Lower lobe of right lung (tissue), 2 donors: ENCODE measurements around the gene ARID3A. TPM values are rescaled to one million over a fixed set of nuclear protein-coding genes. Genes with fewer than 3 reads are reported as not detected.

ENCODE experiments used
- ATAC-seq, 2 donors: fragments of 200-7000 bp; cut with Tn5 transposase; one replicate each; pipeline ENCODE4 v1.9.1; 2020 to 2022; ENCODE audit warnings: mild to moderate bottlenecking in 2 of 2, moderate library complexity in 2 of 2
- DNase-seq: peaks from one replicate; pipeline ENCODE4 v3.0.0-alpha.2; 2020
- H3K27ac ChIP-seq: fragments of 200-600 bp; one replicate; pipeline ENCODE4 v1.8.0; 2022
- H3K27me3 ChIP-seq: fragments of 200-600 bp; one replicate; pipeline ENCODE4 v1.8.0; 2022; ENCODE audit warnings: low read depth
- H3K36me3 ChIP-seq: fragments of 200-600 bp; one replicate; pipeline ENCODE4 v1.8.0; 2022; ENCODE audit warnings: mild to moderate bottlenecking
- H3K4me1 ChIP-seq: fragments of 200-600 bp; one replicate; pipeline ENCODE4 v1.8.0; 2022
- H3K4me3 ChIP-seq: fragments of 200-600 bp; one replicate; pipeline ENCODE4 v1.8.0; 2022; ENCODE audit warnings: mild to moderate bottlenecking
- H3K9me3 ChIP-seq: fragments of 200-600 bp; one replicate; pipeline ENCODE4 v1.8.0; 2022
- intact Hi-C: fragments of 100-400 bp; cut with DNase I; formaldehyde crosslinking; loops from one replicate; pipeline ENCODE4 v1.11.0; 2022
- total RNA-seq: library from RNA; stranded (reverse); fragmentation: NEBNext Ultra II Directional; extraction: Animal tissue kit (Norgen Biotek cat#: 25700); gene quantifications from one replicate; pipeline ENCODE4 v1.2.1, GENCODE V29; 2021
- TF ChIP-seq, protein P1 (sequence below): fragments of 200-600 bp; IDR thresholded peaks from one replicate; pipeline ENCODE4 v1.8.0; 2022; ENCODE audit warnings: antibody characterized with exemption, mild to moderate bottlenecking
- donor health status: DM: no; HTN: yes; CAD: no; lungs with severe emphysema.

ARID3A gene
- total RNA-seq, 1 donor from 2014 or later = 16.9 TPM

DNA sequence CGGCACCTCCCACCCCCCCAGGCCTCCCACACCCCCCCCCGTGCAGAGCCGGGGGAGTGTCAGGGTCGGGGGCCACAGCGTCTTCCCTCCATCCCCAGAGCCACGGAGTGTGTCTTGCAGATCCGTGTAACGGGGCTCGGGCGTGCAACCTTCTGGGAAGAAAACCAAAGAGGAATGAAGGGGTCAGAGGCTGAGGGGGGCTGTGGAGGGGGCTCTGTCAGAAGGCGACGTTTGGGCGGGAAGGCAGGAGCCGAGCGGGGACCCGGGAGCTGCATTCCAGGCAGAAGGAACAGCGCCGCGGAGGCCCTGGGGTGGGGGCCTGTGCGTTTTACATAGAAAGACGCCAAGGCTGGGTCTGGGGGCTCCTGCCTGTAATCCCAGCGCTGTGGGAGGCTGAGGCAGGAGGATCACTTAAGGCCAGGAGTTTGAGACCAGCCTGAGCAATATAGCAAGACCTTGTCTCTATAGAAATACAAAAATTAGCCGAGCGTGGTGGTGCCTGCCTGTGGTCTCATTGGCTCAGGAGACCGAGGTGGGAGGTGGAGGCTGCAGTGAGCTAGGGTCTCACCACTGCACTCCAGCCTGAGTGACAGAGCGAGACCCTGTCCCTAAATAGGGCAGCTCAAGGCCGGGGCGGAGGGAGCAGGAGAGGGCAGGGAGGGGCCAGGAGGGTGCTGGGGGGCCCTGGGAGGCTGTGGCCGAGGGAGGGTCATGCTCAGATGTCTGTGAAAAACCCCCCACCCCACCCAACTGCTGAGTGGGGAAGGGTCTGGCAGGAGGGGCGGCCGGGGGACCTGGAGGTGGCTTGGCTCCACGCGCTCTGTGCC lies 27.8 kb downstream of the ARID3A start:
- ATAC-seq (no peak), DNase-seq (no peak)
- Histone ChIP-seq H3K27me3 (no peaks in the 10 kb centered on the region), H3K36me3 (no peaks in the 10 kb centered on the region), H3K4me1 (peaks cover 25% of the 10 kb centered on the region), H3K9me3 (no peaks in the 10 kb centered on the region), H3K27ac (peak overlapping the region; percentile 15), H3K4me3 (peak overlapping the region; percentile 20)
- TF ChIP-seq, protein P1, sequence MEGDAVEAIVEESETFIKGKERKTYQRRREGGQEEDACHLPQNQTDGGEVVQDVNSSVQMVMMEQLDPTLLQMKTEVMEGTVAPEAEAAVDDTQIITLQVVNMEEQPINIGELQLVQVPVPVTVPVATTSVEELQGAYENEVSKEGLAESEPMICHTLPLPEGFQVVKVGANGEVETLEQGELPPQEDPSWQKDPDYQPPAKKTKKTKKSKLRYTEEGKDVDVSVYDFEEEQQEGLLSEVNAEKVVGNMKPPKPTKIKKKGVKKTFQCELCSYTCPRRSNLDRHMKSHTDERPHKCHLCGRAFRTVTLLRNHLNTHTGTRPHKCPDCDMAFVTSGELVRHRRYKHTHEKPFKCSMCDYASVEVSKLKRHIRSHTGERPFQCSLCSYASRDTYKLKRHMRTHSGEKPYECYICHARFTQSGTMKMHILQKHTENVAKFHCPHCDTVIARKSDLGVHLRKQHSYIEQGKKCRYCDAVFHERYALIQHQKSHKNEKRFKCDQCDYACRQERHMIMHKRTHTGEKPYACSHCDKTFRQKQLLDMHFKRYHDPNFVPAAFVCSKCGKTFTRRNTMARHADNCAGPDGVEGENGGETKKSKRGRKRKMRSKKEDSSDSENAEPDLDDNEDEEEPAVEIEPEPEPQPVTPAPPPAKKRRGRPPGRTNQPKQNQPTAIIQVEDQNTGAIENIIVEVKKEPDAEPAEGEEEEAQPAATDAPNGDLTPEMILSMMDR = no peak
- intact Hi-C loops = no loop called here

DNA sequence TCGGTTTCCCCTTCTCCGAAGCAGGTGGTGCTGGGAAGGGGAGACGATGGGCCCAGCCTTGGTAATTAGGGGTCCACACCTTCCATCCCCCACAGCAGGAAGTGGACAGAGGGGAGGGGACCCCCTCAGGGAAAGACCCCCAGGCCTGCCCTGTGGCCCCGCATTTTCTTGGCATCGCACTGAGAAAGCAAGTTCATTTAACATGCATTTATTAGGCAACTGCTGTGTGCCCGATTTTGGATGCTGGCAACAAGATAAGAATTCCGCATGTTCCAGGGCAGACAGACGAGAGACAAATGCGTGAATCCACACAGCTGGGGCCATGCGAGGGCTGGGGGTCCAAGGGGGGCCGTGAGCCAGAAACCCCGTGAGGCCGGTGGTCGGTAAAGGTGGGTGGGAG lies 28.4 kb downstream of the ARID3A start:
- Histone ChIP-seq H3K4me3 (no peak overlapping the region), H3K9me3 (no peaks in the 10 kb centered on the region), H3K27ac (no peak overlapping the region), H3K36me3 (no peaks in the 10 kb centered on the region), H3K27me3 (no peaks in the 10 kb centered on the region), H3K4me1 (peaks cover 25% of the 10 kb centered on the region)
- ATAC-seq (no peak), DNase-seq (no peak)
- intact Hi-C loops = no loop called here
- TF ChIP-seq, protein P1 = no peak

DNA sequence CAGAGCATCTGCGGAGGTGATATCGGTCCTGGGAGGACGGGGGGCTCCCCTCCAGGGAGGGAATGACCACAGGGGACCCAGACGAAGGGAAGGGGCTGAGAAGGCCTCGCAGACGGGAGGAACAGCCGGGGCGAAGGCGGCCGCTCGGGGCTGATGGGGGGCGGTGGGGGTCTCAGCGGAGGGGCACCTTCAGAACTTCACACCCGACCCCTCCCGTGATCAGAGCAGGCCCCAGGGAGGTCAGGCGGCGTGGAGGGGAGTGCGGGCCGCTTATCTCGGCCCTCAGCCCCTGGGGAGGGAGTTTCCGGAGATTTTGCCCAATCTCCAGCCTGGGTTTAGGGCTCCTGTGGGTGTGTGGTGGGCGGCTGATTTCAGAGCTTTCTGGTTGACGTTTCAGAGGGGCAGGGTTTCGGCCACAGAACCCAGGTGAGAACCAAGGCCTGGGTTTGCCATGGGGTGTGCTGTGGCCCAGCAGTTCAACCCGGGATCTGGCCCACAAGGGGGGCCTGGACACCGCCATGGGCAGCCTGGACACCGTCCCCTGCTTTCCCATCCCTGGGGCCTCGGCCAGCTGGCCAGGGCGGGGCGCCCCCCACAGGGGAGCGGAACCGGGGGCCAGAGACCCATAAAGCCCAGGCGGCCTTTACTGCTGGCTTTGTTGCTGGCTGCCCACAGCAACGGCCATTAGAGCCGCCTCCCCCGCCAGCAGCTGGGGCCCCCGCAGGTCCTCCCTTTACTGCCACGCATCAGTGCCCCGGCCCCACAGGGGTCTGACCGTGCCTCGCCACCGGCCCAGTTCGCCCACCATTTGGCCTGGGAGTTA lies 29.0 kb downstream of the ARID3A start:
- TF ChIP-seq, protein P1 = no peak
- H3K4me3 ChIP-seq = no peak overlapping the region
- no peak for ATAC-seq
- H3K36me3 ChIP-seq = no peaks in the 10 kb centered on the region
- peaks cover 25% of the 10 kb centered on the region for H3K4me1 ChIP-seq
- H3K27ac ChIP-seq = no peak overlapping the region
- H3K9me3 ChIP-seq = no peaks in the 10 kb centered on the region
- DNase-seq = no peak
- no peaks in the 10 kb centered on the region for H3K27me3 ChIP-seq
- intact Hi-C loops = no loop called here

DNA sequence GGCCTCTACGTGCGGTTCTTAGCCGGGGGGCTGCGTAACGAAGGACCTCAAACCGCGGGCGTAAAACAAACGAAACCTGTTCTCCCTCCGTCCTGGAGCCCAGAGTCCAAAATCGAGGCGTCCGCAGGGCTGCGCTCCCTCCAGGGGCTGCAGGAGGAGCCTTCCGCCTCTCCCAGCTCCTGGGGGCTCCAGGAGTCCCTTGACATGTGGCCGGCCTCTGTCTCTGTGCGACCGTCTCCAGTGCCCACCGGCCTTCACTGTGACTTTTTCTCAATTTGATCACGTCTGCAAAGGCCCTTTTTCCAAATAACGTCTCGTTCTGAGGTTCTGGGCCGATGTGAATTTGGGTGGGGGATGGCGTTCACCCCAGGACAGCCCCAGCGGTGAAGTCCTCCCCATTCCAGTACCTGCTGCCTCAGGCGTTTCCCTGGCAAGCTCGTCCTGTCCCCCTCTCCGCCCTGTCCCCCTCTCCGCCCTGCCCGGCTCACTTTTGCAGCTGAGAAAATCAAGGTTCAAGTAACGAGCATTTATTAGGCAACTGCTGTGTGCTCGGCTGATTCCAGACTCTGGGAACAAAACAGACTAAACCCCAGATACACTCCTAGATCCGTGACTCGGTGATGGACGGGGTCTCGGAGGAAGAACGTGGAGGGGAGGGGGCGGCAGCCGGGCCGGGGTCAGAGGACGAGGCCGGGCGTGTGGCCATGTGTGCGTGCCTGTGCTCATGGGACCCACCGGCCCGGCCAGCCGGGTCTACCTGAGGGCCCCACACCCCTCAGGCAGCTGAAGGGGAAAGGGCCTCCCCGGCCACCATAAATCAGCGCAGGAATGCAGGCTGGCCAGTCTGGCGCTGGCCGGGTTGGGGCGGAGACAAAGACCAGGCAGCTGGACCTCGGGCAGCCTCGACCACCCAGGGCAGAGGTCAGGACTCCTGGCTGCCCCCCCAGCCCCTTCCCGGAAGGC lies 30.2 kb downstream of the ARID3A start:
- intact Hi-C loops = no loop called here
- Histone ChIP-seq H3K4me3 (no peak overlapping the region), H3K9me3 (no peaks in the 10 kb centered on the region), H3K4me1 (peaks cover 25% of the 10 kb centered on the region), H3K27ac (no peak overlapping the region), H3K36me3 (peaks cover 4% of the 10 kb centered on the region), H3K27me3 (no peaks in the 10 kb centered on the region)
- DNase-seq (no peak), ATAC-seq (peak in 1 of 2 donors; percentile 51)
- TF ChIP-seq, protein P1 = no peak
